Measurements from ENCODE around the gene COL10A1.

The COL10A1 gene

DNA sequence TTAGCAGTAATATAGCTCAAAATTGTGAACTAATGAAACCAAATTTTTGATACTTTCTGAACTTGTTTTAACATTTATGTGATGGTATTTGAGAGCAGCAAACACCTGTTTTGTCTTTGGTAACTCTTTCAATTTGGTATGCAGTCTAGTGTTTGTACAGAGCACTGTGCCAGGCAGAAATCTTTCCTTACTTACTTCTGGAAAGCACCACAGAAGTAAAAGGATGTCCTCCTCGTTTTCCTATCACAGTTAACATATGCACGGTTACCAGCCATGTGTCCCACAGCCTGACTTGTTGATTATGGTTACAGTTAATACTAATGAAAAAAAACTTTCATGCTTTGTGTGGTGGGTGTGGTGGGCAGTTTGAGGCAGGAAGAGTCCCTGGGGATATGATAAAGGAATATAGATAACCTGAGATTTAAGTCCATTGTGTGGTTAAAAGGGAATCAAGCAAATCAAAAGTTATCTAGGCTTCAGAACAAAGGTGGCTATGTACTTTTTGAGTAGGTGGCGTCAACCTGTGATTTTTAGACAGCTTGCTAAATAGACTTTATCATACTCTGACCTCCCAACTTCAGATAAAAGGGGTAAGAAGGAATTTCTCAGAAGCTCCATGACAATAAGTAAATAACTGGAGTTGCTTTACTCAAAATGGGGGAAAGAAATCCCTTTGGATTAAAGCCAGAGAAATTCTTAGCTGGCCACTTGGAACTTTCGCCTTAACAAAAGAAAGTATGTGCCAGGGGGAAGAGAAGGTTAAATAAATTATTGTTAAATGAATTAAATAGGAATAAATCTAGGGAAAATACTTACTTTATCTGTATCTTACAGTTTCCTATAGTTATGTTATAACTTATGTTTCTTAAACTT lies 20.1 kb upstream of the COL10A1 start:
- no peak overlapping the region for H3K4me3 ChIP-seq (ENCODE audit: low read depth, low read length)
- TF ChIP-seq, protein P1, sequence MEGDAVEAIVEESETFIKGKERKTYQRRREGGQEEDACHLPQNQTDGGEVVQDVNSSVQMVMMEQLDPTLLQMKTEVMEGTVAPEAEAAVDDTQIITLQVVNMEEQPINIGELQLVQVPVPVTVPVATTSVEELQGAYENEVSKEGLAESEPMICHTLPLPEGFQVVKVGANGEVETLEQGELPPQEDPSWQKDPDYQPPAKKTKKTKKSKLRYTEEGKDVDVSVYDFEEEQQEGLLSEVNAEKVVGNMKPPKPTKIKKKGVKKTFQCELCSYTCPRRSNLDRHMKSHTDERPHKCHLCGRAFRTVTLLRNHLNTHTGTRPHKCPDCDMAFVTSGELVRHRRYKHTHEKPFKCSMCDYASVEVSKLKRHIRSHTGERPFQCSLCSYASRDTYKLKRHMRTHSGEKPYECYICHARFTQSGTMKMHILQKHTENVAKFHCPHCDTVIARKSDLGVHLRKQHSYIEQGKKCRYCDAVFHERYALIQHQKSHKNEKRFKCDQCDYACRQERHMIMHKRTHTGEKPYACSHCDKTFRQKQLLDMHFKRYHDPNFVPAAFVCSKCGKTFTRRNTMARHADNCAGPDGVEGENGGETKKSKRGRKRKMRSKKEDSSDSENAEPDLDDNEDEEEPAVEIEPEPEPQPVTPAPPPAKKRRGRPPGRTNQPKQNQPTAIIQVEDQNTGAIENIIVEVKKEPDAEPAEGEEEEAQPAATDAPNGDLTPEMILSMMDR (IDR thresholded peaks at IDR 0.05; ENCODE audit: low read depth, low read length), result no peak

- TF ChIP-seq, protein P1 (IDR thresholded peaks at IDR 0.05; ENCODE audit: low read depth, low read length), result no peak
- no peak overlapping the region for H3K4me3 ChIP-seq (ENCODE audit: low read depth, low read length)
Measured at GRCh38 chr6:116144605-116145004, 18.7 kb upstream of the COL10A1 start.

DNA sequence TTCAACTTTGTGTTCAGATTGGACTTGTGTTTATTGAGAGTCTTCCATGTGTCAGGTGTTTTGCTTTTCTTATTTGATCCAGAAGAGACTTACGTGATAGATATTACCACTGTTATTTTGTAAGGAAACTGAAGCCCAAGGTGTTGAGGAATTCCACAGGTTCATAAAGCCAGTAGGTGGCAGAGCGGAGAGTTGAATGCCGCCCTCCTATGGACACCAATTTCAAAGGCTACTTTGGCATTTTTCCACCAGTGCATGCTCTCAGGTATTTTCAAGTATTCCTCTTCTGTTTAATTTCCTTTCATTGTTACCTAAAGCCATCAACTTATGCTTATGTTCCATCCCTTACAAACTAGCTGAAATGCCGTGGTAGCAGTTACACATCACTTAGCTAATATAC lies 14.0 kb upstream of the COL10A1 start:
- TF ChIP-seq, protein P1 (IDR thresholded peaks at IDR 0.05; ENCODE audit: low read depth, low read length), result no peak
- H3K4me3 ChIP-seq (ENCODE audit: low read depth, low read length), result no peak overlapping the region

DNA sequence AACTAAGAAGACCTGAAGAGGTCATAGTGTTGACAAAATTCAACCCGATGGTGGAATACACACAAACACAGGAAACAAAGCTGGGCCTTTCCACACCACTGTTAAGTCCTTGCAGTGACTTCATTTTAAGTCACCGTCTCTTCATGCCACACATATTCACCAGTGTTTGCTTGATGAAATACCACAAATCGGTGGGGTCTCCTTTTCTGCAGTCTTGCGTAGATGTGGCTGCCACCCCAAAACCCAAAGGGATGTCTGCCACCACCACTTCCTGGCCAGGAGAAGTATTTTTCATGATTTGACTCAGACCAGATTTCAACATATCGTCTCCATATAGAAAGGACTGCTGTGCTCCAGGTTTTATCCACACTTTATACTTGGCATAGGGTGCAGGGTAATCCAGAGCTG lies 11.0 kb upstream of the COL10A1 start:
- H3K4me3 ChIP-seq (ENCODE audit: low read depth, low read length), result no peak overlapping the region
- TF ChIP-seq, protein P1 (IDR thresholded peaks at IDR 0.05; ENCODE audit: low read depth, low read length), result no peak

- TF ChIP-seq, protein P1 (IDR thresholded peaks at IDR 0.05; ENCODE audit: low read depth, low read length), result no peak
- H3K4me3 ChIP-seq (ENCODE audit: low read depth, low read length), result no peak overlapping the region
Measured at GRCh38 chr6:116136373-116136772, 10.4 kb upstream of the COL10A1 start.

DNA sequence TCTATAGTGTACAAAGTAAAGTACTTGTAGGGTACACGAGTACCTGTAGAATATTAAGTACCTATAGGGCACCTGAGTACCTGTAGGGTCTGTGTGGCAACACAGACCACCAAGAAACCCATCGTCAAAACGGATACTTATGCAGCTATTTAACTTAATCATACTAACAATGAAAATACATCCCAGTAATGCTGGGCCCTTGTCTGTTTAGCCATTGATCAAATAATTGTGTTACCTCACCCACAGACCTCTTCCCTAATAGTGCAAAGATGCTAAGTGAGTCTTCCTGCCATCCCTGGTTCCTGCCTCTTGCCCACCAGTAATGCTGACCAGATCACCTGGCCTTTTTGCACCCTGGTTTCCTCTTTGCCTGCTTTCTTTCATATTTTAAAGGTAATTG lies 7.5 kb upstream of the COL10A1 start:
- TF ChIP-seq, protein P1 (IDR thresholded peaks at IDR 0.05; ENCODE audit: low read depth, low read length), result no peak
- H3K4me3 ChIP-seq (ENCODE audit: low read depth, low read length), result no peak overlapping the region

DNA sequence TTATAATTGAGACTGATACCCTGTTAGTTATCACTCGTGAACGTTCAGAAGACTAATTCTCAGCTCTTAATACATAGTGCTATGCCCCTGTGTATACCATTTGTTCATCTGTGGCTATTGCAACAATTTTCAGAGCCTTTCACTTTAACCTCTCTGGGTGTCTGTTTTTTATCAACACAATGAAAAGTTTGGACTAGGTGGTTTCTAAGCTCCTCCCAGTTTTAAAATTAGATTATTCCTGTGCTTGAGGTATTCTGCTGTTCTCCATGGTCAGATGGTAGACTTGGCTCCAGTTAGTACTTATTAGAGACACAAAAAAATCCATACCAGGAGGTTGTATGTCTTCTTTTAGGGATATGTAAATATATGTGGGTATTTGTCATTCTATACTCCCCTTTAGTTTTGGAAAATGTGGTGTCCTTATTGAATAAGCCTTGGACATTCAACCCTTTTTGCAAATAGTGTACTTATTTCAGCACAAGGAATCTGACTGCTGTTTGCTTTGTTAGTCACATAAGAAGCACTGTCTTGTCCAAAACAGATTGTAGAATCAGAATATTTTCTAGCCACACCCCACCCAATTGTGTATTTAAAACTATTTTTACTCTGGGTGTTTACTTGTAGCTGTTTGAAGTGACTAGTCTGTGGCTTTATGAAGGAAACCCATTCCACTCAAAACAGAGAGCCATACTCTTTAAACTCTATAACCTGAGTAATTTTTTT lies 2.0 kb upstream of the COL10A1 start:
- TF ChIP-seq, protein P1 (IDR thresholded peaks at IDR 0.05; ENCODE audit: low read depth, low read length), result no peak
- H3K4me3 ChIP-seq (ENCODE audit: low read depth, low read length), result no peak overlapping the region
